SJSA1 (cell line): ENCODE results near the gene CHAMP1. TPM values are rescaled to one million over a fixed set of nuclear protein-coding genes. Genes with fewer than 3 reads are reported as not detected.

Experiments used
- DNase-seq, 2 experiments: peaks; one replicate each; pipeline ENCODE4 v3.0.0-alpha.2; 2015 to 2020; ENCODE audit warnings: low spot score in 2 of 2, low read depth in 1 of 2
- H3K27ac ChIP-seq: fragments of 250-450 bp; sonication (Bioruptor Pico); 2 replicates; pipeline ENCODE4 v1.5.1; 2020; ENCODE audit warnings: mild to moderate bottlenecking, moderate library complexity
- H3K27me3 ChIP-seq: fragments of 250-450 bp; sonication (Bioruptor Pico); replicated peaks from 2 replicates; pipeline ENCODE4 v1.5.1; 2020; ENCODE audit warnings: mild to moderate bottlenecking, moderate library complexity
- H3K36me3 ChIP-seq: fragments of 250-450 bp; sonication (Bioruptor Pico); 2 replicates; pipeline ENCODE4 v1.5.1; 2020; ENCODE audit warnings: mild to moderate bottlenecking
- H3K4me1 ChIP-seq: fragments of 250-450 bp; sonication (Bioruptor Pico); replicated peaks from 2 replicates; pipeline ENCODE4 v1.6.1; 2021; ENCODE audit warnings: mild to moderate bottlenecking
- H3K4me3 ChIP-seq: fragments of 250-450 bp; sonication (Bioruptor Pico); 2 replicates; pipeline ENCODE4 v1.5.1; 2020; ENCODE audit warnings: mild to moderate bottlenecking
- H3K9me3 ChIP-seq: fragments of 250-450 bp; sonication (Bioruptor Pico); replicated peaks from 2 replicates; pipeline ENCODE4 v1.5.1; 2020; ENCODE audit warnings: mild to moderate bottlenecking
- total RNA-seq: library from RNA; depleted of rRNA; stranded (reverse); fragments of >200 nt; shearing (Covaris generic); gene quantifications from 2 replicates; pipeline ENCODE4 v1.2.3, GENCODE V29; 2014

The CHAMP1 gene
- total RNA-seq, 1 experiment from 2014 or later, result 9.7 TPM

GRCh38 chr13:114311387-114311786, 2.9 kb upstream of the CHAMP1 start:
- H3K27me3 ChIP-seq, result no peaks in the 10 kb centered on the region
- no peak for DNase-seq
- H3K36me3 ChIP-seq, result peaks cover 13% of the 10 kb centered on the region
- no peak overlapping the region for H3K4me3 ChIP-seq
- peaks cover 25% of the 10 kb centered on the region for H3K4me1 ChIP-seq
- H3K27ac ChIP-seq, result no peak overlapping the region
- no peaks in the 10 kb centered on the region for H3K9me3 ChIP-seq

- Histone ChIP-seq H3K4me3 (no peak overlapping the region), H3K27me3 (no peaks in the 10 kb centered on the region), H3K27ac (no peak overlapping the region), H3K9me3 (no peaks in the 10 kb centered on the region), H3K4me1 (peaks cover 25% of the 10 kb centered on the region), H3K36me3 (peaks cover 19% of the 10 kb centered on the region)
- no peak for DNase-seq
Observed at GRCh38 chr13:114311908-114312307, 2.4 kb upstream of the CHAMP1 start.

GRCh38 chr13:114313061-114313860, 1.0 kb upstream of the CHAMP1 start:
- peaks cover 25% of the 10 kb centered on the region for H3K4me1 ChIP-seq
- no peaks in the 10 kb centered on the region for H3K9me3 ChIP-seq
- peak overlapping the region; percentile 60 for H3K27ac ChIP-seq
- peak in 1 of 2 experiments; percentile 12 for DNase-seq
- H3K4me3 ChIP-seq, result peak overlapping the region; percentile 97
- H3K27me3 ChIP-seq, result no peaks in the 10 kb centered on the region
- peaks cover 22% of the 10 kb centered on the region for H3K36me3 ChIP-seq

- Histone ChIP-seq H3K4me3 (peak overlapping the region; percentile 97), H3K4me1 (peaks cover 39% of the 10 kb centered on the region), H3K27me3 (no peaks in the 10 kb centered on the region), H3K27ac (peak overlapping the region; percentile 60), H3K9me3 (no peaks in the 10 kb centered on the region), H3K36me3 (peaks cover 26% of the 10 kb centered on the region)
- no peak for DNase-seq
Observed at GRCh38 chr13:114315074-114315785, 927 bp downstream of the CHAMP1 start.

GRCh38 chr13:114318624-114319023, 4.3 kb downstream of the CHAMP1 start:
- Histone ChIP-seq H3K27ac (no peak overlapping the region), H3K4me3 (no peak overlapping the region), H3K36me3 (peaks cover 56% of the 10 kb centered on the region), H3K27me3 (no peaks in the 10 kb centered on the region), H3K4me1 (peaks cover 25% of the 10 kb centered on the region), H3K9me3 (no peaks in the 10 kb centered on the region; the same call in 1 of the 2 replicates)
- no peak for DNase-seq

- Histone ChIP-seq H3K4me1 (peaks cover 21% of the 10 kb centered on the region), H3K27me3 (no peaks in the 10 kb centered on the region), H3K36me3 (peaks cover 63% of the 10 kb centered on the region), H3K4me3 (no peak overlapping the region), H3K27ac (peak overlapping the region; percentile 15), H3K9me3 (no peaks in the 10 kb centered on the region; the same call in 1 of the 2 replicates)
- peak; percentile 39 to 50 for DNase-seq
Observed at GRCh38 chr13:114319441-114319913, 5.2 kb downstream of the CHAMP1 start.

- Histone ChIP-seq H3K4me1 (peaks cover 21% of the 10 kb centered on the region), H3K9me3 (no peaks in the 10 kb centered on the region; the same call in 1 of the 2 replicates), H3K36me3 (peaks cover 63% of the 10 kb centered on the region), H3K27me3 (no peaks in the 10 kb centered on the region), H3K4me3 (no peak overlapping the region), H3K27ac (no peak overlapping the region)
- DNase-seq, result no peak
Observed at GRCh38 chr13:114320065-114320464, 5.8 kb downstream of the CHAMP1 start.

- H3K9me3 ChIP-seq, result no peaks in the 10 kb centered on the region; the same call in 1 of the 2 replicates
- H3K27ac ChIP-seq, result no peak overlapping the region
- H3K27me3 ChIP-seq, result no peaks in the 10 kb centered on the region
- no peak overlapping the region for H3K4me3 ChIP-seq
- H3K4me1 ChIP-seq, result peaks cover 16% of the 10 kb centered on the region
- H3K36me3 ChIP-seq, result peaks cover 70% of the 10 kb centered on the region
- no peak for DNase-seq
Observed at GRCh38 chr13:114321256-114321655, 7.0 kb downstream of the CHAMP1 start.

GRCh38 chr13:114323349-114323748, 9.0 kb downstream of the CHAMP1 start:
- Histone ChIP-seq H3K9me3 (no peaks in the 10 kb centered on the region; the same call in 1 of the 2 replicates), H3K36me3 (peaks cover 74% of the 10 kb centered on the region), H3K4me3 (no peak overlapping the region), H3K4me1 (peaks cover 16% of the 10 kb centered on the region), H3K27me3 (no peaks in the 10 kb centered on the region), H3K27ac (no peak overlapping the region)
- no peak for DNase-seq

GRCh38 chr13:114324334-114324733, 10.0 kb downstream of the CHAMP1 start:
- H3K4me1 ChIP-seq, result peaks cover 10% of the 10 kb centered on the region
- no peak overlapping the region for H3K27ac ChIP-seq
- H3K4me3 ChIP-seq, result no peak overlapping the region
- no peaks in the 10 kb centered on the region for H3K27me3 ChIP-seq
- peaks cover 75% of the 10 kb centered on the region for H3K36me3 ChIP-seq
- DNase-seq, result no peak
- H3K9me3 ChIP-seq, result no peaks in the 10 kb centered on the region; the same call in 1 of the 2 replicates

GRCh38 chr13:114325729-114326128, 11.4 kb downstream of the CHAMP1 start:
- no peak overlapping the region for H3K4me3 ChIP-seq
- no peak overlapping the region for H3K27ac ChIP-seq
- H3K9me3 ChIP-seq, result no peaks in the 10 kb centered on the region; the same call in 1 of the 2 replicates
- DNase-seq, result no peak
- no peaks in the 10 kb centered on the region for H3K4me1 ChIP-seq
- no peaks in the 10 kb centered on the region for H3K27me3 ChIP-seq
- H3K36me3 ChIP-seq, result peaks cover 68% of the 10 kb centered on the region

GRCh38 chr13:114328034-114328433, 13.7 kb downstream of the CHAMP1 start:
- H3K36me3 ChIP-seq, result peaks cover 47% of the 10 kb centered on the region
- DNase-seq, result no peak
- H3K27me3 ChIP-seq, result no peaks in the 10 kb centered on the region
- H3K4me3 ChIP-seq, result no peak overlapping the region
- H3K27ac ChIP-seq, result no peak overlapping the region
- no peaks in the 10 kb centered on the region for H3K9me3 ChIP-seq
- H3K4me1 ChIP-seq, result no peaks in the 10 kb centered on the region

GRCh38 chr13:114328595-114328994, 14.3 kb downstream of the CHAMP1 start:
- H3K9me3 ChIP-seq, result no peaks in the 10 kb centered on the region
- no peak overlapping the region for H3K27ac ChIP-seq
- DNase-seq, result no peak
- H3K4me1 ChIP-seq, result no peaks in the 10 kb centered on the region
- H3K36me3 ChIP-seq, result peaks cover 42% of the 10 kb centered on the region
- H3K4me3 ChIP-seq, result no peak overlapping the region
- H3K27me3 ChIP-seq, result no peaks in the 10 kb centered on the region

- Histone ChIP-seq H3K9me3 (no peaks in the 10 kb centered on the region), H3K36me3 (peaks cover 27% of the 10 kb centered on the region), H3K27me3 (no peaks in the 10 kb centered on the region), H3K4me1 (no peaks in the 10 kb centered on the region), H3K27ac (no peak overlapping the region), H3K4me3 (no peak overlapping the region)
- DNase-seq, result no peak
Observed at GRCh38 chr13:114330086-114330485, 15.8 kb downstream of the CHAMP1 start.
